Panc1 (cell line): ENCODE measurements around the gene TTLL6. TPM values are rescaled to one million over a fixed set of nuclear protein-coding genes. Genes with fewer than 3 reads are reported as not detected.

Experiments
- ATAC-seq: fragments of 200-7000 bp; cut with Tn5 transposase; 2 replicates; pipeline ENCODE4 v1.9.1; 2020; ENCODE audit warnings: mild to moderate bottlenecking, moderate library complexity
- BruUV-seq: library from RNA; stranded (reverse); fragments of 400-500 nt; replicated peaks from 2 replicates; lab custom pipeline; 2021; lab: Mats Ljungman, UMichigan
- CTCF ChIA-PET: fragments of 300-600 bp; sonication (Branson Sonifier 250); formaldehyde crosslinking; loops from one replicate; lab custom pipeline; 2022; ENCODE audit warnings: antibody characterized with exemption; lab: Charles Lee
- POLR2A ChIA-PET: fragments of 300-600 bp; sonication (Branson Sonifier 250); formaldehyde crosslinking; loops from one replicate; lab custom pipeline; 2022; ENCODE audit warnings: antibody characterized with exemption; lab: Charles Lee
- DNase-seq: peaks from one replicate; pipeline ENCODE4 v3.0.0-alpha.2; 2010; ENCODE audit warnings: low read depth, low spot score
- H3K27ac ChIP-seq: 2 replicates; pipeline ENCODE4 v1.5.1; 2011; ENCODE audit warnings: mild to moderate bottlenecking, low read length, inconsistent platforms
- H3K27me3 ChIP-seq: fragments of 200-500 bp; sonication (Bioruptor generic); 2 replicates; pipeline ENCODE4 v1.6.0; 2014; ENCODE audit warnings: low read length, inconsistent platforms; ENCODE audit not compliant: control insufficient read depth, insufficient read depth
- H3K36me3 ChIP-seq: fragments of 200-500 bp; sonication (Bioruptor generic); 2 replicates; pipeline ENCODE4 v1.5.1; 2014; ENCODE audit warnings: inconsistent platforms, mild to moderate bottlenecking, low read length, moderate library complexity; ENCODE audit not compliant: control insufficient read depth, insufficient read depth
- H3K4me1 ChIP-seq: 2 replicates; pipeline ENCODE4 v1.5.1; 2011; ENCODE audit warnings: inconsistent platforms, mild to moderate bottlenecking, low read length, moderate library complexity; ENCODE audit not compliant: control insufficient read depth, insufficient read depth
- H3K4me3 ChIP-seq, 2 experiments: 2 replicates each; pipeline ENCODE4 v1.5.1; 2011 to 2012; ENCODE audit warnings: low read depth in 2 of 2, low read length in 2 of 2, mild to moderate bottlenecking in 2 of 2, inconsistent platforms in 1 of 2, moderate library complexity in 1 of 2
- H3K9me3 ChIP-seq: fragments of 200-500 bp; sonication (Bioruptor generic); 2 replicates; pipeline ENCODE4 v1.5.1; 2014; ENCODE audit warnings: low read depth, mild to moderate bottlenecking, inconsistent platforms, low read length, moderate library complexity; ENCODE audit not compliant: control insufficient read depth, insufficient read depth
- POLR2AphosphoS5 ChIP-seq: IDR thresholded peaks from 2 replicates; pipeline ENCODE4 v1.6.1; 2012; ENCODE audit warnings: mild to moderate bottlenecking, low read depth, low read length, moderate library complexity
- SIN3A ChIP-seq: IDR thresholded peaks from 2 replicates; pipeline ENCODE4 v1.6.1; 2012; ENCODE audit warnings: low read depth, mild to moderate bottlenecking, low read length, moderate library complexity, borderline replicate concordance; ENCODE audit not compliant: insufficient read depth
- TCF7L2 ChIP-seq: IDR thresholded peaks from 2 replicates; pipeline ENCODE4 v1.6.1; 2011; ENCODE audit warnings: mild to moderate bottlenecking, low read depth, low read length, inconsistent platforms
- in situ Hi-C: cut with HindIII; loops from 2 replicates; pipeline ENCODE4 v1.10.0; 2016; ENCODE audit warnings: low sequenced_read_pairs, low pct_unique_long_range_greater_than_20kb
- intact Hi-C: fragments of 100-400 bp; cut with micrococcal nuclease; formaldehyde crosslinking; loops from one replicate; pipeline ENCODE4 v1.10.0; 2022; ENCODE audit not compliant: unreplicated experiment
- total RNA-seq: library from RNA; stranded (reverse); gene quantifications from one replicate; pipeline ENCODE4 v1.2.1, GENCODE V29; 2021; ENCODE audit not compliant: unreplicated experiment
- TF ChIP-seq, protein P1 (sequence below), 2 experiments: IDR thresholded peaks; 2 replicates each; pipeline ENCODE4 v1.6.1; 2011 to 2012; ENCODE audit warnings: low read depth in 2 of 2, control low read depth in 1 of 2, low read length in 1 of 2, mild to moderate bottlenecking in 1 of 2, moderate library complexity in 1 of 2; ENCODE audit not compliant: insufficient read depth in 1 of 2
- TF ChIP-seq, protein P2 (sequence below): fragments of 450-650 bp; IDR thresholded peaks from 2 replicates; pipeline ENCODE4 v1.5.1; 2017; ENCODE audit warnings: mild to moderate bottlenecking

TTLL6 gene
- total RNA-seq, 1 experiment from 2014 or later = 2.5 TPM

DNA sequence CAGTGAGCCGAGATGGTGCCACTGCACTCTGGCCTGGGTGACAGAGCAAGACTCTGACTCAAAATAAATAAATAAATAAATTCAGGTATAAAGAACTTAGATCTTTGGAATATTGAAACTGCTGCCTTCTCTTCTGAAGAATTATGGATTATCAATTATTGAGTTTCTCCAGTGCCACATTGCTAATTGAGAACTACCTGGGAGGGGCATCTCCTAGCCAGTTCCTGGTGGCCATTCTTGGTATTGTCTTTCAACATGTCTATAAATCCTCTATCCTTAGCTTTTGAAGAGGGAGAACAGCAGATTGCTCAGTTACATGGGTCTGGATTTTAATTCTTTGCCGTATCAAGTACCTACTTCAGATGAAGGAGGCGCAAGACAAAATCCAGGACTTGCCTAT is 43.0 kb upstream of the TTLL6 start:
- ATAC-seq = no peak; the same call in 1 of the 2 replicates
- BruUV-seq = no TSS peak

DNA sequence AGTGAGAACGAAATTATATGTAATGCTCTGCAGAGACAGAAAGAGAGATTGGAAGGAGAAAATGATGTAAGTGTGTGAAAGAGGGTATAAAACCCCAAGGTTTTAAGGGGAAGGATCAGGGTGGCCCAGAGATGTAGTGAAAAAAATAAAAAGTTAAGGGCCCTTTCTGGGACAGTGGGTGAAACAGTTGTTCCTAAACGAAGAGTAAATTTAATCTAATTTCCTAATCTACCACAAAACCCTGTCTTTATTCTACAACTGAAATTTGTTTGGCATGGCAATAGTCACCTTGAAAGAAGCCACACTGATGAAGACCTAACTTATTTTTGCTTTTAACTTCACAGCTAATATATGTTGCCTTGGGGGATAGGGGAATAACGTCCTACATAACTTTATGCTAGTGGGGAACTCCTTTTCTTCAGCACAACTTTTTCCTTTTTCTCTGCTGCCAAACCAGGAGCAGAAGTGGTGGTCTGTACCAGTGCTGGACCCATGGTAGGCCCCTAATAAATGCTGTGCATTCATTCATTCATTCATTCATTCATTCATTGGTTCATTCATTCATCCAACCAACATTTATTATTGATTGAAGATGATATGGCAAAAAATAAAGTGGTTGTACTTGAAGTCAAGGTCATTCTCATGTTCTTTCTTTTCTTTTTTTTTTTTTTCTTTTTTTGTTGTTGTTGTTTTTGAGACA is 39.2 kb upstream of the TTLL6 start:
- CTCF ChIA-PET = interaction anchor here (1.6 kb wide), 1 partner anchor 23 kb away, joined by 4 read pairs; no protein-coding TSS in a partner anchor

More for the DNA sequence above, 43.0 kb upstream of the TTLL6 start:
- Histone ChIP-seq H3K27me3 (no peaks in the 10 kb centered on the region), H3K4me3 (no peak overlapping the region), H3K27ac (no peak overlapping the region), H3K9me3 (no peaks in the 10 kb centered on the region), H3K4me1 (no peaks in the 10 kb centered on the region), H3K36me3 (peaks cover 11% of the 10 kb centered on the region; the same call in 1 of the 2 replicates)
- no peak for DNase-seq
- intact Hi-C loops (no loop called here), in situ Hi-C loops (no loop called here)
- ChIA-PET POLR2A (interaction anchor here (1.2 kb wide), 1 partner anchor 212 kb away, joined by 4 read pairs; no protein-coding TSS in a partner anchor), CTCF (no interaction called here)
- TF ChIP-seq SIN3A (no peak), TCF7L2 (no peak), POLR2AphosphoS5 (no peak)
- TF ChIP-seq, protein P1, sequence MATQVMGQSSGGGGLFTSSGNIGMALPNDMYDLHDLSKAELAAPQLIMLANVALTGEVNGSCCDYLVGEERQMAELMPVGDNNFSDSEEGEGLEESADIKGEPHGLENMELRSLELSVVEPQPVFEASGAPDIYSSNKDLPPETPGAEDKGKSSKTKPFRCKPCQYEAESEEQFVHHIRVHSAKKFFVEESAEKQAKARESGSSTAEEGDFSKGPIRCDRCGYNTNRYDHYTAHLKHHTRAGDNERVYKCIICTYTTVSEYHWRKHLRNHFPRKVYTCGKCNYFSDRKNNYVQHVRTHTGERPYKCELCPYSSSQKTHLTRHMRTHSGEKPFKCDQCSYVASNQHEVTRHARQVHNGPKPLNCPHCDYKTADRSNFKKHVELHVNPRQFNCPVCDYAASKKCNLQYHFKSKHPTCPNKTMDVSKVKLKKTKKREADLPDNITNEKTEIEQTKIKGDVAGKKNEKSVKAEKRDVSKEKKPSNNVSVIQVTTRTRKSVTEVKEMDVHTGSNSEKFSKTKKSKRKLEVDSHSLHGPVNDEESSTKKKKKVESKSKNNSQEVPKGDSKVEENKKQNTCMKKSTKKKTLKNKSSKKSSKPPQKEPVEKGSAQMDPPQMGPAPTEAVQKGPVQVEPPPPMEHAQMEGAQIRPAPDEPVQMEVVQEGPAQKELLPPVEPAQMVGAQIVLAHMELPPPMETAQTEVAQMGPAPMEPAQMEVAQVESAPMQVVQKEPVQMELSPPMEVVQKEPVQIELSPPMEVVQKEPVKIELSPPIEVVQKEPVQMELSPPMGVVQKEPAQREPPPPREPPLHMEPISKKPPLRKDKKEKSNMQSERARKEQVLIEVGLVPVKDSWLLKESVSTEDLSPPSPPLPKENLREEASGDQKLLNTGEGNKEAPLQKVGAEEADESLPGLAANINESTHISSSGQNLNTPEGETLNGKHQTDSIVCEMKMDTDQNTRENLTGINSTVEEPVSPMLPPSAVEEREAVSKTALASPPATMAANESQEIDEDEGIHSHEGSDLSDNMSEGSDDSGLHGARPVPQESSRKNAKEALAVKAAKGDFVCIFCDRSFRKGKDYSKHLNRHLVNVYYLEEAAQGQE (IDR thresholded peaks at IDR 0.05; ENCODE audit: insufficient read depth in 1 of 2, low read depth in 2 of 2, low read length in 1 of 2) = no peak
- TF ChIP-seq, protein P2, sequence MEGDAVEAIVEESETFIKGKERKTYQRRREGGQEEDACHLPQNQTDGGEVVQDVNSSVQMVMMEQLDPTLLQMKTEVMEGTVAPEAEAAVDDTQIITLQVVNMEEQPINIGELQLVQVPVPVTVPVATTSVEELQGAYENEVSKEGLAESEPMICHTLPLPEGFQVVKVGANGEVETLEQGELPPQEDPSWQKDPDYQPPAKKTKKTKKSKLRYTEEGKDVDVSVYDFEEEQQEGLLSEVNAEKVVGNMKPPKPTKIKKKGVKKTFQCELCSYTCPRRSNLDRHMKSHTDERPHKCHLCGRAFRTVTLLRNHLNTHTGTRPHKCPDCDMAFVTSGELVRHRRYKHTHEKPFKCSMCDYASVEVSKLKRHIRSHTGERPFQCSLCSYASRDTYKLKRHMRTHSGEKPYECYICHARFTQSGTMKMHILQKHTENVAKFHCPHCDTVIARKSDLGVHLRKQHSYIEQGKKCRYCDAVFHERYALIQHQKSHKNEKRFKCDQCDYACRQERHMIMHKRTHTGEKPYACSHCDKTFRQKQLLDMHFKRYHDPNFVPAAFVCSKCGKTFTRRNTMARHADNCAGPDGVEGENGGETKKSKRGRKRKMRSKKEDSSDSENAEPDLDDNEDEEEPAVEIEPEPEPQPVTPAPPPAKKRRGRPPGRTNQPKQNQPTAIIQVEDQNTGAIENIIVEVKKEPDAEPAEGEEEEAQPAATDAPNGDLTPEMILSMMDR = no peak

More for the DNA sequence above, 39.2 kb upstream of the TTLL6 start:
- BruUV-seq = no TSS peak
- POLR2A ChIA-PET = no interaction called here
- no peak for DNase-seq
- H3K36me3 ChIP-seq = peaks cover 18% of the 10 kb centered on the region
- TF ChIP-seq, protein P1 (IDR thresholded peaks at IDR 0.05; ENCODE audit: insufficient read depth in 1 of 2, low read depth in 2 of 2, low read length in 1 of 2) = no peak
- TF ChIP-seq, protein P2 = no peak
- no peak for TF ChIP-seq POLR2AphosphoS5
- ATAC-seq = no peak
- intact Hi-C loops (no loop called here), in situ Hi-C loops (no loop called here)
- no peak overlapping the region for H3K4me3 ChIP-seq
- no peak overlapping the region for H3K27ac ChIP-seq
- no peaks in the 10 kb centered on the region for H3K4me1 ChIP-seq
- H3K27me3 ChIP-seq = no peaks in the 10 kb centered on the region
- H3K9me3 ChIP-seq = no peaks in the 10 kb centered on the region
